ENCODE measurements around the gene TMEM232. TPM values are rescaled to one million over a fixed set of nuclear protein-coding genes. Genes with fewer than 3 reads are reported as not detected.

TMEM232 gene
- 2.8 and 3.4 TPM in 2 replicates for total RNA-seq

DNA sequence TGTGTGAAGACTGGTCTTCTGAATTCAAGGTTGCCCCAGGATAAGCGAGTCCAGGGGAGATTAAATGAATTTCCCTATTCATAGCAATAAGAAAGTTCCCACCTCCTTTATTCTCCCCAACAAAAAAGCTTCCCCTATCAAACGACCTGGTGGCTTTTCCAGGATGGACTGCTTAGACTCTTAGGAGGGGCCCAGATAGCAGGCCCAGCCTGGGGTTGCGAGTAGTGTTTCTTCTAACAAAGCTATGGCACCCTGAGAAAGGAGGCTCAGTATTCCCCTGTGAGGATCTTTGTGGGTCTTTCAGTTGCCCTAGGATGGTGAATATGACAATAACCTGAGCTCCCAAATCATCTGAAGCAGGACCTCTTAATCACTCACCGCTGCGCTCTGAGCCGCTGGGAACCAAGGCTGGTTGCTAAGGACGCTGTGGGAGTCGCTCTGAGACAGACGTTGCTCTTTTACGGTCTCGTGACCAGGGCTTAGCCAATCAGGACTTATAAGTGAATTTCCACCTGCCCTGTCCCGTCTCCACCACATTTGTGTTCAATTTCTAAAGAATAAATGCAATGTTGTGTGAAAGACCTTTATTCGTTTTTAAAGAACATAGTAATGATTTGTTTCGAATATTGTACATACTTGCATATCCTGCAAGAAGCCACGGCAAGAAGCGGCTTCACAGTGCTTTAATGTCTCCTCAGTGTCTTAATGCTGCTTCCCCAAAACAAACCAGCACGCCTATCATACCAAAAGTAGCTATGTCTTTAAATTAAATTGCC, at the start of gene TMEM232:
Gene TMEM232 (minus strand): TSS at position 423 of the 776 bp plus-strand sequence. CDS start 59,319 bp downstream, outside the sequence.

DNA sequence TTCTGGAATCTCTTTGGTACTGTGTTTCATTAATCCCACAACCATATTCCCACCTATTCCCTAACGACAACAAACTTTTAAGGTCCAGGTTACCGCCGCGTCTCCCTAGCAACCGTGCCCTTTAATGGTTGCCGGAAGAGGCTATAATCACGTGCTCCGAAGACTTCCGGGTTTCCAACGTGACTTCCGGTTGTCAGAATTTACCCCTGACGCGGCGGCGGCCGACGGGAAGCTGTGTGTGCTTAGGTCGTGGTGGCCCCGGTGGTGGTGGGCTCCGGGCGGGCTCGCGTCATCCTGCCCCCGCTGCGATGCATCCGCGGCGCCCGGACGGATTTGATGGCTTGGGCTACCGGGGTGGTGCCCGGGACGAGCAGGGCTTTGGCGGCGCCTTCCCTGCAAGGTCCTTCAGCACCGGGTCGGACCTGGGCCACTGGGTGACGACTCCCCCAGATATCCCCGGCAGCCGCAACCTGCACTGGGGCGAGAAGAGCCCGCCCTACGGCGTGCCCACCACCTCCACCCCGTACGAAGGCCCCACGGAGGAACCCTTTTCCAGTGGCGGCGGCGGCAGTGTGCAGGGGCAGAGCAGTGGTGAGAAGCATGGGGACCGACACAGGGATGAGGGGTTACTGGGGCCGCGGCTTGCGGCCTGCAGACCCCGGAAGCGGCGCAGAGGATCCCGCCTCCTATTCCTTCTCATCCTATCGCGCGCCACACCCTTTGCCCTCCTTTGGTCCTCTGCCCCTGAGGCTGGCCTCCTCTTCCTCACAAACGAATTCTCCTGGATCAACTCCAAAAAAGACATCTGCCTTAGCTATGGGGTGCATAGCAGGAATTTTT, 12.6 kb upstream of the TMEM232 start, which contains the start of gene SLC25A46:
Gene SLC25A46 (plus strand): TSS at position 196 of the 840 bp plus-strand sequence. CDS start 113 bp downstream, at position 309.

Other genes starting within 250 kb of the TMEM232 start
- 87.9 and 94.1 TPM in 2 replicates for gene SLC25A46, start 12.3 kb upstream of the TMEM232 start, total RNA-seq

Data from smooth muscle cell of bladder (primary cell).